ENCODE results near the gene TPRG1L. TPM values are rescaled to one million over a fixed set of nuclear protein-coding genes. Genes with fewer than 3 reads are reported as not detected.

Gene TPRG1L
- total RNA-seq, 1 donor from 2014 or later: 54.0 TPM

- Histone ChIP-seq H3K4me3 (no peak overlapping the region), H3K27ac (replicated peaks) (no peak overlapping the region), H3K4me1 (peaks cover 10% of the 10 kb centered on the region), H3K9me3 (replicated peaks) (no peaks in the 10 kb centered on the region), H3K36me3 (peaks cover 89% of the 10 kb centered on the region), H3K27me3 (ENCODE audit: low read depth) (no peaks in the 10 kb centered on the region)
- no peak for TF ChIP-seq CTCF (IDR thresholded peaks at IDR 0.05; ENCODE audit: borderline replicate concordance)
- intact Hi-C loops (cut with micrococcal nuclease): no loop called here
- no peak for DNase-seq
Observed at GRCh38 chr1:3630914-3631313, 6.1 kb downstream of the TPRG1L start.

GRCh38 chr1:3631320-3632260, 6.8 kb downstream of the TPRG1L start:
- no peaks in the 10 kb centered on the region for H3K9me3 ChIP-seq (replicated peaks)
- H3K36me3 ChIP-seq: peaks cover 95% of the 10 kb centered on the region
- H3K27me3 ChIP-seq (ENCODE audit: low read depth): no peaks in the 10 kb centered on the region
- H3K27ac ChIP-seq (replicated peaks): no peak overlapping the region
- peaks cover 3% of the 10 kb centered on the region for H3K4me1 ChIP-seq
- TF ChIP-seq CTCF (IDR thresholded peaks at IDR 0.05; ENCODE audit: borderline replicate concordance): no peak
- intact Hi-C loops (cut with micrococcal nuclease): no loop called here
- no peak overlapping the region for H3K4me3 ChIP-seq
- no peak for DNase-seq

- H3K27me3 ChIP-seq (ENCODE audit: low read depth): no peaks in the 10 kb centered on the region
- DNase-seq: no peak
Observed at GRCh38 chr1:3632298-3632697, 7.5 kb downstream of the TPRG1L start.

GRCh38 chr1:3632716-3633343, 8.0 kb downstream of the TPRG1L start:
- TF ChIP-seq CTCF (IDR thresholded peaks at IDR 0.05; ENCODE audit: borderline replicate concordance): no peak
- Histone ChIP-seq H3K4me3 (no peak overlapping the region), H3K36me3 (peaks cover 98% of the 10 kb centered on the region), H3K4me1 (no peaks in the 10 kb centered on the region), H3K27me3 (ENCODE audit: low read depth) (no peaks in the 10 kb centered on the region), H3K9me3 (replicated peaks) (no peaks in the 10 kb centered on the region), H3K27ac (replicated peaks) (no peak overlapping the region)
- intact Hi-C loops (cut with micrococcal nuclease): no loop called here
- no peak for DNase-seq

More at GRCh38 chr1:3632298-3632697, 7.5 kb downstream of the TPRG1L start:
- Histone ChIP-seq H3K9me3 (replicated peaks) (no peaks in the 10 kb centered on the region), H3K36me3 (peaks cover 98% of the 10 kb centered on the region), H3K4me3 (no peak overlapping the region), H3K4me1 (no peaks in the 10 kb centered on the region), H3K27ac (replicated peaks) (no peak overlapping the region)
- intact Hi-C loops (cut with micrococcal nuclease): no loop called here
- no peak for TF ChIP-seq CTCF (IDR thresholded peaks at IDR 0.05; ENCODE audit: borderline replicate concordance)

- no peak for TF ChIP-seq CTCF (IDR thresholded peaks at IDR 0.05; ENCODE audit: borderline replicate concordance)
Observed at GRCh38 chr1:3633344-3634058, 8.7 kb downstream of the TPRG1L start.

More at GRCh38 chr1:3633344-3634058, 8.7 kb downstream of the TPRG1L start:
- Histone ChIP-seq H3K27ac (replicated peaks) (no peak overlapping the region), H3K27me3 (ENCODE audit: low read depth) (no peaks in the 10 kb centered on the region), H3K4me1 (no peaks in the 10 kb centered on the region), H3K36me3 (peaks cover 98% of the 10 kb centered on the region), H3K4me3 (no peak overlapping the region), H3K9me3 (replicated peaks) (no peaks in the 10 kb centered on the region)
- intact Hi-C loops (cut with micrococcal nuclease): no loop called here
- DNase-seq: no peak
